PC-3 (cell line): ENCODE data around the gene CRNKL1.

ENCODE experiments used
- CTCF ChIP-seq: fragments of 300-600 bp; sonication (generic); conservative IDR thresholded peaks from 2 replicates; pipeline ENCODE4 v1.5.1; 2017; ENCODE audit warnings: antibody characterized with exemption, low read depth, mild to moderate bottlenecking, low read length
- EZH2 ChIP-seq: fragments of 300-600 bp; sonication (generic); IDR thresholded peaks from one replicate; pipeline ENCODE4 v1.6.1; 2017; ENCODE audit warnings: antibody characterized with exemption, mild to moderate bottlenecking, low read length; ENCODE audit not compliant: unreplicated experiment
- EZH2phosphoT487 ChIP-seq: fragments of 300-600 bp; sonication (generic); IDR thresholded peaks from 2 replicates; pipeline ENCODE4 v1.6.1; 2018; ENCODE audit warnings: mild to moderate bottlenecking, antibody characterized with exemption, low read length, borderline replicate concordance

- TF ChIP-seq EZH2 (no peak), CTCF (no peak), EZH2phosphoT487 (no peak)
Observed at GRCh38 chr20:20089939-20090338, 37.7 kb upstream of the CRNKL1 start.
